D721Med (cell line): ENCODE measurements around the gene TRAF3.

ENCODE experiments used
- DNase-seq: peaks from one replicate; pipeline ENCODE4 v3.0.0; 2011; ENCODE audit warnings: low spot score; ENCODE audit not compliant: insufficient read length
- FAIRE-seq: peaks from 2 replicates; lab custom pipeline; 2011; peaks lifted over from hg19 to GRCh38; lab: Jason Lieb, UNC
- CTCF ChIP-seq: IDR thresholded peaks from 2 replicates; pipeline ENCODE4 v1.5.1; 2012; ENCODE audit warnings: mild to moderate bottlenecking, control low read depth; ENCODE audit not compliant: insufficient read depth; ENCODE audit errors: missing control alignments

Gene TRAF3

GRCh38 chr14:102902086-102902485 lies 124.8 kb downstream of the TRAF3 start:
- DNase-seq = no peak
- no peak for TF ChIP-seq CTCF
- FAIRE-seq = no peak

GRCh38 chr14:102902523-102903247 lies 125.4 kb downstream of the TRAF3 start:
- FAIRE-seq (no peak), DNase-seq (no peak)
- TF ChIP-seq CTCF = no peak

- no peak for FAIRE-seq
- no peak for TF ChIP-seq CTCF
- DNase-seq = no peak
These were observed 126.1 kb downstream of the TRAF3 start for GRCh38 chr14:102903248-102903888.

GRCh38 chr14:102903889-102904512 lies 126.8 kb downstream of the TRAF3 start:
- no peak for DNase-seq
- FAIRE-seq = no peak

GRCh38 chr14:102905116-102906108 lies 128.2 kb downstream of the TRAF3 start:
- no peak for TF ChIP-seq CTCF
- FAIRE-seq = no peak
- no peak for DNase-seq

More at GRCh38 chr14:102903889-102904512, 126.8 kb downstream of the TRAF3 start:
- no peak for TF ChIP-seq CTCF

- TF ChIP-seq CTCF = no peak
- no peak for DNase-seq
- FAIRE-seq = no peak
These were observed 129.5 kb downstream of the TRAF3 start for GRCh38 chr14:102906616-102907302.
